Epidermal melanocyte (primary cell): Measurements from ENCODE around the gene RPL18.
A peak's percentile ranks its signal among the peaks of the same experiment; 100 is the strongest.
"Not testable (repeated sequence)": the region's sequence is repeated elsewhere in the genome, so short reads cannot be mapped to it uniquely, and the experiment has no call there.

Source experiments
- DNase-seq: peaks from one replicate; pipeline ENCODE4 v3.0.0; 2011; ENCODE audit warnings: low spot score; ENCODE audit not compliant: insufficient read length

The RPL18 gene

GRCh38 chr19:48644839-48645619, 26.1 kb upstream of the RPL18 start:
- DNase-seq: peak; percentile 55

GRCh38 chr19:48644355-48644754, 25.4 kb upstream of the RPL18 start:
- DNase-seq: no peak

DNA sequence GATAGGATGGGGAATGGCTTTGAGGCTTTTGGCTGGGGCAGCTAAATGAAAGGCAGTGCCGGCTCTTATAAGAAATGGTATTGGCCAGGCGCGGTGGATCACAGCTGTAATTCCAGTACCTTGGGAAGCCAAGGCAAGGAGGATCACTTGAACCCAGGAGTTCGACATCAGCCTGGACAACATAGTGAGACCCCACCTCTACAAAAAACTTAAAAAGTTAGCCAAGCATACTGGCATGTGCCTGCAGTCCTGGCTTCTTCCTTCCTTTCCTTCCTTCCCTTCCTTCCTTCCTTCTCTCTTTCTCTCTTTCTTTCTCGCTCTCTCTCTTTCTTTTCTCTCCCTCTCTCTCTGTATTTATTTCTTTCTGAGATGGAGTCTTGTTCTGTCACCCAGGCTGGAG, 23.9 kb upstream of the RPL18 start:
- no peak for DNase-seq

- no peak for DNase-seq
Observed at GRCh38 chr19:48641850-48642249, 22.9 kb upstream of the RPL18 start.

GRCh38 chr19:48639483-48640375, 20.8 kb upstream of the RPL18 start:
- DNase-seq: no peak

DNA sequence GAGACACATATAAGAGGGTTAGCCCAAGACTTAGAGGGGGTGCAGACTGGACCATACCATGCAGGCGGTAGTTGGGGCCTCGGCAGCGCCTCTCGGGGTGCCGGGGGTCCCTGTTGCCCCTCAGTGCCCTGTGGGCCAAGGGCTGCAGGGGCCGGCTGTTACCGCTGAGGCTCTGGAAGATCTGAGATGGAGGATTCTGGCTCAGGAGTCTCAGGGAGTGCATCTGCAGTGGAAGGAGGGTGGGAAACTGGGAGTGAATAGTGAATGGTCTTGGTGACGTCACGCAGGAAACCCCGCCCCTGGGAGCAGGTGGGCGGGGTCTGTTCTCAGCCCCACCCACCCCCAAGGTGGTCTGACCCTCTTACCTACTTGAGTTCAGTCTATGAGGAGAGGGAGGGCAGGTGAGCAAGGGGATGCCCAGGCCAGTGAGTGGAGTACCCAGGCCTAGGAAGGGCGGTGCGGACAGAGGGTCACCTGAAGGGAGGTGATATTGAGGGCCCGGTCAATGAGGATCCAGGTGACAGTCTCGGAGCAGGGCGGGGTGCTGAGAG, 19.9 kb upstream of the RPL18 start:
- no peak for DNase-seq

- peak; percentile 93 for DNase-seq
Observed at GRCh38 chr19:48637948-48638830, 19.2 kb upstream of the RPL18 start.

- peak; percentile 99 for DNase-seq
Observed at GRCh38 chr19:48637449-48637947, 18.5 kb upstream of the RPL18 start.

GRCh38 chr19:48636859-48637448, 18.0 kb upstream of the RPL18 start, which contains the start of gene DBP:
Gene DBP (minus strand): TSS chr19:48637379. CDS start chr19:48636994, 385 bp downstream.
- DNase-seq: no peak

DNA sequence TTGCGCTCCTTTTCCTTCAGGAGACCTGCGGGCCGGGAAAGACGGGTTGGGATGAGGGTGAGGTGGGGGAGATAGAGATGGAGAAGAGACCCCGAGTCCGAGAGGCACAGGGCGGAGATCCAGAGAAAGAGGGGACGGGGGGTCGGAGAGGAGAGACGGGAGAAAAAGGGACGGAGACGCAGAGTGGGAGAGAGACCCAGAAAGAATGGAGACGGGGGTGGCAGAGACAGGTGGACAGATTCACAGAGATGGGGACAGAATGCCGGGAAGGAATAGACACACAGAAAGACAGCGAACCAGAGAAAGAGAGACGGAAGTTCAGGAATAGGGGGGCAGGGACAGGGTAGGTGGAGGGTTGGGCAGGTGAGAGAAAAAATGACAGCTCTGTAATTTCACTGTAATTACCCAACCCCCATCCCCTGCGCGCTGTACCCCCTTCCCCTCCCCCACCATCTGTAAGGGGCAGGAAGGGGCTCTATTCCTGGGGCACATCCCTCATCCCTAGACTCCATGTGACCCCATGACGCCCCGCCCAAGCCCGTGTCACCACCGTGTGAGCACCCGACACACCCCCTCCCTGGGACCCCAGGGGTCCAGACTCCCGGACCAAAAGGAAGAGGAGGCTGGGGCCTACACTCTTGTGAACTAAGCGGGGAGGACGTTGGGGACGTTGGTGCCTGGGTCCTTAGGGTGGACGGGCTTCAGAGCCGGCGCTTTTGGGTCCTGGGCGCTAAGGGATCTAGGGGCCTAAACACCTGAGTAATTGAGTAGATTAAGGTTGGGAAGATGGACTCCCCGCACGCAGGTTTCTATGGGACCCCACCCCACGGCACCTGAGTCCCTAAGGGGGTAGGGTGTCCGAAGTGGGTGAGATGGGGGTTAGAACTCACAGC, 17.2 kb upstream of the RPL18 start:
- no peak for DNase-seq

DNA sequence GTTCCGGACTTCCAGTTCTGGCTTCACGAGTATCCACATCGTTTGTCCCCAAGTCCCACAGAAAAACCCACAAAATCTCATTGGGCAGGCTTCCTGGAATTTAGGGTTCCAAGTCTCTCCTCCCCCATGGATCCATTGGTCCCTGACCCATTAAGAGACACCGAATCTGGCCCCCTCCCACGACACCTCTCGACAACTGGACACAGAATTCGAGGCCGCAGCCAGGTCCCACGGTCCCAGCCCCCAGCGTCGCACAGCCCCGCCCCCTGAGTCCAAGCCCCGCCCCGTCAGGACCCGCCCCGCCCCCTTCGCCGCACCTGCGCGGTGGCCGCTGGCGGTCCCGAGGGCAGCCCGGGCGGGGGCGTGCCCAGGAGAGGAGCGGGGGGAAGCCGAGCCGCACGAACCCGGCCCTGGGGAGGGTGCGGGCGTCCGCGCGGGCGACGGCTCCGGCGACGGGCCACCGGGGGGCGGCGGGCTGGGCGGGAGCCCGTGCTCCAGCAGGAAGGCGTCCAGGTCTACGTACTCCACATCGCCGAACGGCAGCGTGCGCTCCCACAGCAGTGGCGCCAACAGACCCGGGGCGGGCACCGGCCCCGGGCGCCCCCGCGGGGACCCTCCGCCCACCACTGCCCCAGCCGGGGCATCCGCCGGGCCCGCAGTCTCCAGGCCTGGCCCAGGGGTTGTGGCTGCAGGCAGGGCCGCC, 16.4 kb upstream of the RPL18 start:
- DNase-seq: no peak

GRCh38 chr19:48634424-48635262, 15.7 kb upstream of the RPL18 start:
- DNase-seq: peak; percentile 90

GRCh38 chr19:48634036-48634342, 15.0 kb upstream of the RPL18 start:
- DNase-seq: no peak

DNA sequence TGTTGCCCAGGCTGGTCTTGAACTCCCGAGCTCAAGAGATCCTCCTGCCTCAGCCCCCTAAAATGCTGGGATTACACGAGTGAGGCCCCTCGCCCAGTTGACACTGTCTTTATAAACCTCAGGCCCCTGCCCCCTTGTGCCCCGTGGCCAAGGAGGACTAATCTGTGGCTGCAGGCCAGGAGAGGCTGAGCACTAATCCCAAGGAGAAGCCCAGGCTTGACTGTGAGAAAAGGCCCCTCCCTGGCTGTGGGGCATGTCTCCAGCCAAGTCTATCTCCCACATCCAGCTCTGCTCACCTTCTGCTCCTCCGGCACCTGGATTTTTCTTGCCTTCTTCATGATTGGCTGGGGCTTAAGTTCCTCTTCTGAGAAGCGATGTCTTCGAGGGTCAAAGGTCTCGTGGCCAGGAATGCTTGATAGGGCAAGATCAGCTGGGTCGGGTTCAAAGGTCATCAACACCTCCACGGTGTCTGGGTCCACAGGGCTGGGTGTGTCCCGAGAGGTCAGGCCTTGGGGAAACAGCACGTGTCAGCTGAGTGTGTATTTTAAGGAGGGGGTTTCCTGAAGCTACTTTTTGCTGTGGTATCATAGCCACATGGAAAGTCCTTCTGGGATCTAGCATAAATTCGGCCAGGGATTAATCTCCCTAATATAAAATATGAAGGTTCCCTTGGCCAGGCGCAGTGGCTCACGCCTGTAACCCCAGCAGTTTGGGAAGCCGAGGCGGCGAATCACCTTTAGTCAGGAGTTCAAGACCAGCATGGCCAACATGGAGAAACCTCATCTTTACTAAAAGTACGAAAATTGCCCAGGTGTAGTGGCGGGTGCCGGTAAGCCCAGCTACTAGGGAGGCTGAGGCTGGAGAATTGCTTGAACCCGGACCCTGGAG, 14.4 kb upstream of the RPL18 start:
- DNase-seq: no peak

DNA sequence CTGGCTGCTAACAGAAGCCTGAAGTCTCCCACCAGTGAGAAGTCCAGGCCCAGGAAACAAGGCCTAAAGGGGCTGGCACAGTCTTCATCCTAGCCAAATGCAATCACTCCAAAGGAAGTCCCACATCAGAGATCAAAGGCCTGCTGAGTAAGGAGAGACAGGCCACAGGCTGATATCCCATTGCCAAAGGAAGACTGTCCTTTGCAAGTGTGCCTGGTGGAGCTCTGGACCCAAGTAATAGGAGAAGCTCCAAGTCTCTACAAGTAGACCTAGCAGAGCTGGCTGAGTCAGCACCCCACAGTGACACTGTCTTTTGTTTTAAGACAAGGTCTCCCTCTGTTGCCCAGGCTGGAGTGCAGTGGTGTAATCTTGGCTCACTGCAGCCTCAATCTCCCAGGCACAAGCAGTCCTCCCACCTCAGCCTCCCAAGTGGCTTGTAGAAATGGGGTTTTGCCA, 13.7 kb upstream of the RPL18 start:
- DNase-seq: peak; percentile 2

GRCh38 chr19:48632286-48632685, 13.3 kb upstream of the RPL18 start:
- not testable (repeated sequence) for DNase-seq

- DNase-seq: no peak
Observed at GRCh38 chr19:48631225-48631624, 12.2 kb upstream of the RPL18 start.
